Uterus (tissue), 2 donors: ENCODE results near the gene OSER1.

Experiments used
- CTCF ChIP-seq, 4 experiments: fragments of 200-600 bp in 2 of 4; fragments of 450-650 bp in 2 of 4; sonication (generic) in 2 of 4; IDR thresholded peaks; one replicate each; pipeline ENCODE4 v1.5.1; 2016 to 2019; ENCODE audit warnings: antibody characterized with exemption in 4 of 4, mild to moderate bottlenecking in 2 of 4, moderate library complexity in 1 of 4
- POLR2A ChIP-seq, 2 donors: fragments of 450-650 bp; IDR thresholded peaks; one replicate each; pipeline ENCODE4 v1.6.1; 2016; ENCODE audit warnings: antibody characterized with exemption in 2 of 2, mild to moderate bottlenecking in 1 of 2, moderate library complexity in 1 of 2

- TF ChIP-seq CTCF (IDR thresholded peaks at IDR 0.05) = no peak
- no peak for TF ChIP-seq POLR2A (IDR thresholded peaks at IDR 0.05)
These were observed 46.4 kb upstream of the OSER1 start for GRCh38 chr20:44256961-44257360.
